Measurements from ENCODE around the gene SMIM41.

GRCh38 chr12:52037248-52037861 is 42.1 kb upstream of the SMIM41 start:
- peak in 1 of 5 experiments; percentile 15 for TF ChIP-seq CTCF (IDR thresholded peaks at IDR 0.05 in 4 of 5, conservative IDR thresholded peaks at IDR 0.05 in 1 of 5)
- TF ChIP-seq POLR2A (IDR thresholded peaks at IDR 0.05), result no peak
